CD4-positive, CD25-positive, alpha-beta regulatory T cell (primary cell): ENCODE results near the gene AMTN. TPM values are rescaled to one million over a fixed set of nuclear protein-coding genes. Genes with fewer than 3 reads are reported as not detected.

ENCODE experiments used
- ATAC-seq, 2 donors: fragments of 150-1000 bp; cut with Tn5 transposase; one replicate each; pipeline ENCODE4 v1.10.0; 2021; ENCODE audit warnings: low read depth in 2 of 2, moderate number of reproducible peaks in 2 of 2, moderate library complexity in 1 of 2
- DNase-seq, 3 donors: peaks; one replicate each; pipeline versions ENCODE4 v3.0.0 to v3.0.0-alpha.2; 2012 to 2022; ENCODE audit warnings: mixed read lengths in 1 of 3
- H3K27ac ChIP-seq: one replicate; pipeline ENCODE4 v1.7.0; 2013; ENCODE audit warnings: mild to moderate bottlenecking, low read length; ENCODE audit not compliant: insufficient read depth, poor library complexity, severe bottlenecking
- H3K27me3 ChIP-seq: one replicate; pipeline ENCODE4 v1.7.0; 2013; ENCODE audit warnings: low read length; ENCODE audit not compliant: control insufficient read depth, insufficient read depth
- H3K36me3 ChIP-seq: one replicate; pipeline ENCODE4 v1.7.0; 2013; ENCODE audit warnings: mild to moderate bottlenecking, low read length, moderate library complexity; ENCODE audit not compliant: control insufficient read depth, insufficient read depth
- H3K4me1 ChIP-seq: 2 replicates; pipeline ENCODE4 v1.7.0; 2013; ENCODE audit warnings: mild to moderate bottlenecking, low read length; ENCODE audit not compliant: insufficient read depth, control insufficient read depth, poor library complexity, severe bottlenecking
- H3K4me3 ChIP-seq: one replicate; pipeline ENCODE4 v1.7.0; 2013; ENCODE audit warnings: low read depth, mild to moderate bottlenecking, low read length, moderate library complexity
- H3K9me3 ChIP-seq, 2 experiments: 1 replicate in 1 of 2; 2 replicates in 1 of 2; pipeline ENCODE4 v1.7.0; 2013; ENCODE audit warnings: low read length in 2 of 2, mild to moderate bottlenecking in 1 of 2, moderate library complexity in 1 of 2; ENCODE audit not compliant: control insufficient read depth in 2 of 2
- H3K27ac Mint-ChIP-seq, 3 donors: one replicate each; pipeline ENCODE4 v1.8.0; 2020 to 2022; ENCODE audit warnings: mild to moderate bottlenecking in 3 of 3, mixed read lengths in 3 of 3, moderate library complexity in 2 of 3
- H3K27me3 Mint-ChIP-seq: one replicate; pipeline ENCODE4 v1.8.0; 2022; ENCODE audit warnings: mild to moderate bottlenecking, mixed read lengths
- H3K36me3 Mint-ChIP-seq: one replicate; pipeline ENCODE4 v1.8.0; 2020; ENCODE audit warnings: mixed read lengths
- H3K4me1 Mint-ChIP-seq, 4 donors: one replicate each; pipeline ENCODE4 v1.8.0; 2020 to 2022; ENCODE audit warnings: mixed read lengths in 4 of 4, mild to moderate bottlenecking in 1 of 4
- H3K4me3 Mint-ChIP-seq, 4 donors: one replicate each; pipeline ENCODE4 v1.8.0; 2020 to 2022; ENCODE audit warnings: mild to moderate bottlenecking in 4 of 4, mixed read lengths in 4 of 4, moderate library complexity in 3 of 4
- H3K9me3 Mint-ChIP-seq, 7 donors: one replicate each; pipeline ENCODE4 v1.8.0; 2020 to 2022; ENCODE audit warnings: mixed read lengths in 7 of 7, mild to moderate bottlenecking in 3 of 7, moderate library complexity in 2 of 7
- polyA plus RNA-seq, 4 donors: library from polyadenylated mRNA; unstranded; fragments of 300-500 nt; fragmentation: Illumina TruSeq; gene quantifications; one replicate each; pipeline ENCODE4 v1.2.3, GENCODE V29; 2021
- total RNA-seq: library from RNA; stranded (reverse); gene quantifications from one replicate; pipeline ENCODE4 v1.2.3, GENCODE V29; 2022

The AMTN gene
- total and polyA plus RNA-seq, 5 donors from 2014 or later, result not detected

- H3K27me3 ChIP-seq, result no peaks in the 10 kb centered on the region
- Mint-ChIP-seq H3K4me3 (no peak overlapping the region), H3K27ac (peak overlapping the region in 1 of 3 donors; percentile 26), H3K36me3 (no peaks in the 10 kb centered on the region), H3K9me3 (peaks cover 0 to 10% (median 0%) of the 10 kb centered on the region in 7 donors), H3K4me1 (no peaks in the 10 kb centered on the region), H3K27me3 (no peaks in the 10 kb centered on the region)
- ATAC-seq (no peak), DNase-seq (no peak)
- H3K4me3 ChIP-seq, result no peak overlapping the region
- no peak overlapping the region for H3K27ac ChIP-seq
- no peaks in the 10 kb centered on the region for H3K9me3 ChIP-seq
- no peaks in the 10 kb centered on the region for H3K36me3 ChIP-seq
- no peaks in the 10 kb centered on the region for H3K4me1 ChIP-seq
These were observed 52.4 kb downstream of the AMTN start for GRCh38 chr4:70570796-70571195.

GRCh38 chr4:70571772-70572171 lies 53.4 kb downstream of the AMTN start:
- H3K9me3 Mint-ChIP-seq, result peaks cover 0 to 5% (median 0%) of the 10 kb centered on the region in 7 donors
- Histone ChIP-seq H3K4me3 (no peak overlapping the region), H3K27me3 (no peaks in the 10 kb centered on the region), H3K9me3 (no peaks in the 10 kb centered on the region), H3K36me3 (no peaks in the 10 kb centered on the region), H3K4me1 (no peaks in the 10 kb centered on the region), H3K27ac (no peak overlapping the region)
- DNase-seq (no peak), ATAC-seq (no peak)
- H3K36me3 Mint-ChIP-seq, result no peaks in the 10 kb centered on the region
- H3K27ac Mint-ChIP-seq, result no peak overlapping the region
- no peaks in the 10 kb centered on the region for H3K27me3 Mint-ChIP-seq
- H3K4me1 Mint-ChIP-seq, result no peaks in the 10 kb centered on the region
- no peak overlapping the region for H3K4me3 Mint-ChIP-seq

GRCh38 chr4:70575964-70576363 lies 57.6 kb downstream of the AMTN start:
- Mint-ChIP-seq H3K4me3 (no peak overlapping the region), H3K27me3 (no peaks in the 10 kb centered on the region), H3K4me1 (no peaks in the 10 kb centered on the region), H3K27ac (no peak overlapping the region), H3K9me3 (peaks cover 0 to 1% (median 0%) of the 10 kb centered on the region in 7 donors), H3K36me3 (no peaks in the 10 kb centered on the region)
- DNase-seq (no peak), ATAC-seq (no peak)
- no peak overlapping the region for H3K4me3 ChIP-seq
- H3K4me1 ChIP-seq, result no peaks in the 10 kb centered on the region
- H3K27ac ChIP-seq, result no peak overlapping the region
- no peaks in the 10 kb centered on the region for H3K27me3 ChIP-seq
- no peaks in the 10 kb centered on the region for H3K9me3 ChIP-seq
- H3K36me3 ChIP-seq, result no peaks in the 10 kb centered on the region

GRCh38 chr4:70577220-70577927 lies 59.0 kb downstream of the AMTN start:
- DNase-seq (no peak), ATAC-seq (no peak)
- H3K9me3 ChIP-seq, result no peaks in the 10 kb centered on the region
- peaks cover 0 to 1% (median 0%) of the 10 kb centered on the region in 7 donors for H3K9me3 Mint-ChIP-seq
- H3K4me3 Mint-ChIP-seq, result no peak overlapping the region
- H3K36me3 ChIP-seq, result no peaks in the 10 kb centered on the region
- H3K27ac ChIP-seq, result no peak overlapping the region
- no peaks in the 10 kb centered on the region for H3K4me1 ChIP-seq
- H3K27me3 Mint-ChIP-seq, result no peaks in the 10 kb centered on the region
- H3K27ac Mint-ChIP-seq, result no peak overlapping the region
- no peaks in the 10 kb centered on the region for H3K4me1 Mint-ChIP-seq
- H3K36me3 Mint-ChIP-seq, result no peaks in the 10 kb centered on the region
- no peak overlapping the region for H3K4me3 ChIP-seq
- H3K27me3 ChIP-seq, result peaks cover 2% of the 10 kb centered on the region

- H3K4me3 Mint-ChIP-seq, result no peak overlapping the region
- no peaks in the 10 kb centered on the region for H3K9me3 ChIP-seq
- no peaks in the 10 kb centered on the region for H3K27me3 Mint-ChIP-seq
- H3K27ac Mint-ChIP-seq, result no peak overlapping the region
- no peaks in the 10 kb centered on the region for H3K36me3 ChIP-seq
- H3K4me1 Mint-ChIP-seq, result no peaks in the 10 kb centered on the region
- no peaks in the 10 kb centered on the region for H3K4me1 ChIP-seq
- H3K27ac ChIP-seq, result no peak overlapping the region
- H3K9me3 Mint-ChIP-seq, result peaks cover 0 to 1% (median 0%) of the 10 kb centered on the region in 7 donors
- H3K36me3 Mint-ChIP-seq, result no peaks in the 10 kb centered on the region
- H3K27me3 ChIP-seq, result peaks cover 2% of the 10 kb centered on the region
- DNase-seq (no peak), ATAC-seq (no peak)
- no peak overlapping the region for H3K4me3 ChIP-seq
These were observed 63.6 kb downstream of the AMTN start for GRCh38 chr4:70581980-70582379.

Other genes starting within 250 kb of the AMTN start
- not detected for gene CABS1, start 183.6 kb upstream of the AMTN start, total RNA-seq
- gene CABS1, start 183.6 kb upstream of the AMTN start, polyA plus RNA-seq, result not detected
- not detected for gene SMR3A, start 157.8 kb upstream of the AMTN start, total RNA-seq
- not detected for gene SMR3A, start 157.8 kb upstream of the AMTN start, polyA plus RNA-seq
- gene SMR3B, start 135.4 kb upstream of the AMTN start, total RNA-seq, result not detected
- gene SMR3B, start 135.4 kb upstream of the AMTN start, polyA plus RNA-seq, result not detected
- gene OPRPN, start 120.6 kb upstream of the AMTN start, total RNA-seq, result not detected
- not detected for gene OPRPN, start 120.6 kb upstream of the AMTN start, polyA plus RNA-seq
- not detected for gene MUC7, start 46.4 kb upstream of the AMTN start, total RNA-seq
- gene MUC7, start 46.4 kb upstream of the AMTN start, polyA plus RNA-seq, result not detected
- gene AMBN, start 73.7 kb downstream of the AMTN start, total RNA-seq, result not detected
- gene AMBN, start 73.7 kb downstream of the AMTN start, polyA plus RNA-seq, result not detected
- not detected for gene ENAM, start 110.2 kb downstream of the AMTN start, total RNA-seq
- not detected for gene ENAM, start 110.2 kb downstream of the AMTN start, polyA plus RNA-seq
- 0.84 TPM for gene JCHAIN, start 147.9 kb downstream of the AMTN start, total RNA-seq
- gene JCHAIN, start 147.9 kb downstream of the AMTN start, polyA plus RNA-seq, result 1 to 10 TPM in 3 of 4 donors, not detected in 1; 1.2 to 5.2 (median 2.1) TPM
- 17.5 TPM for gene UTP3, start 170.0 kb downstream of the AMTN start, total RNA-seq
- gene UTP3, start 170.0 kb downstream of the AMTN start, polyA plus RNA-seq, result 10 to 100 TPM in 3 of 4 donors, 1 to 10 TPM in 1; 8.8 to 13.7 (median 12.1) TPM
- gene RUFY3, start 203.4 kb downstream of the AMTN start, total RNA-seq, result 14.9 TPM
- gene RUFY3, start 203.4 kb downstream of the AMTN start, polyA plus RNA-seq, result 1 to 10 TPM in 3 of 4 donors, under 1 TPM in 1; 0.79 to 1.9 (median 1.4) TPM